H1 (cell line): ENCODE measurements around the gene PRRX2.

Experiments used
- CTCF ChIP-seq, 3 experiments: IDR thresholded peaks; 1 replicate in 2 of 3; 2 replicates in 1 of 3; pipeline versions ENCODE4 v1.5.1 to v1.6.1; 2011; ENCODE audit warnings: low read length in 3 of 3, mild to moderate bottlenecking in 3 of 3, inconsistent platforms in 2 of 3, low read depth in 1 of 3, moderate library complexity in 1 of 3; ENCODE audit not compliant: insufficient read depth in 1 of 3; ENCODE audit errors: control extremely low read depth in 1 of 3
- EP300 ChIP-seq, 2 experiments: IDR thresholded peaks; 1 replicate in 1 of 2; 2 replicates in 1 of 2; pipeline ENCODE4 v1.6.1; 2011 to 2012; ENCODE audit warnings: low read depth in 2 of 2, low read length in 2 of 2, mild to moderate bottlenecking in 2 of 2, borderline replicate concordance in 1 of 2, inconsistent platforms in 1 of 2, moderate library complexity in 1 of 2
- HDAC2 ChIP-seq, 2 experiments: fragments of 300-600 bp in 1 of 2; sonication (generic) in 1 of 2; IDR thresholded peaks; 2 replicates each; pipeline ENCODE4 v1.6.1; 2011 to 2012; ENCODE audit warnings: low read depth in 2 of 2, low read length in 2 of 2, mild to moderate bottlenecking in 2 of 2, moderate library complexity in 2 of 2, borderline replicate concordance in 1 of 2, inconsistent platforms in 1 of 2
- MAX ChIP-seq: IDR thresholded peaks from 2 replicates; pipeline ENCODE4 v1.6.1; 2012; ENCODE audit warnings: inconsistent platforms
- POLR2AphosphoS5 ChIP-seq: IDR thresholded peaks from 2 replicates; pipeline ENCODE4 v1.6.1; 2011; ENCODE audit warnings: low read depth, low read length
- SAP30 ChIP-seq: fragments of 300-600 bp; sonication (generic); IDR thresholded peaks from 2 replicates; pipeline ENCODE4 v1.7.1; 2012; ENCODE audit warnings: low read length, moderate library complexity, mild to moderate bottlenecking, inconsistent platforms; ENCODE audit not compliant: insufficient read depth, insufficient replicate concordance
- TAF1 ChIP-seq: IDR thresholded peaks from 2 replicates; pipeline ENCODE4 v1.6.1; 2011; ENCODE audit warnings: mild to moderate bottlenecking, low read depth, low read length

- TF ChIP-seq CTCF (IDR thresholded peaks at IDR 0.05; ENCODE audit: control extremely low read depth in 1 of 3, insufficient read depth in 1 of 3, low read depth in 1 of 3, low read length in 3 of 3) (no peak), EP300 (IDR thresholded peaks at IDR 0.05; ENCODE audit: borderline replicate concordance in 1 of 2, low read depth in 2 of 2, low read length in 2 of 2) (no peak), SAP30 (no peak), TAF1 (no peak), POLR2AphosphoS5 (no peak), HDAC2 (IDR thresholded peaks at IDR 0.05; ENCODE audit: borderline replicate concordance in 1 of 2, low read depth in 2 of 2, low read length in 2 of 2) (no peak), MAX (no peak)
These were observed 14.1 kb downstream of the PRRX2 start for GRCh38 chr9:129679537-129679936.
